ENCODE results near the gene CCR2.
"Not testable (repeated sequence)": the region's sequence is repeated elsewhere in the genome, so short reads cannot be mapped to it uniquely, and the experiment has no call there.

Gene CCR2

DNA sequence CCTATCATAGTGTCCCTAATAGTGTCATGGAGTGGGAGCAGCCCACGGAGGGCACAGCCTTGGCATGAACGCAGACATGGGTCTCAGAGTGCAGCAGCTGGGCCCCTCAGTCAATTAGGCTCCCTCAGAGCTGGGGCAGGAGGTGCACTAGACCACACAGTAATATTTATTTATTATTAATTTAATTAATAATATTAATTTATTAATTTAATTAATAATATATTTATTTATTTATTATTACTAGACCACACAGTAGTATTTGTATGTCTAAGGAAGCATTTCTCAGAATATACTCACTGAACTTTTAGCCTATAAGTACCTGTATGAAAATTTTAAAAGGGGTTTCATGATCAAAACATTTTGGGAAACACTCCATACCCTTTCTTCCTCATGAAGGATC is 47.7 kb downstream of the CCR2 start:
- H3K27ac Mint-ChIP-seq: no peak overlapping the region
- H3K36me3 Mint-ChIP-seq (ENCODE audit: low read depth): no peaks in the 10 kb centered on the region
- no peak overlapping the region for H3K4me3 Mint-ChIP-seq
- TF ChIP-seq, protein P1, sequence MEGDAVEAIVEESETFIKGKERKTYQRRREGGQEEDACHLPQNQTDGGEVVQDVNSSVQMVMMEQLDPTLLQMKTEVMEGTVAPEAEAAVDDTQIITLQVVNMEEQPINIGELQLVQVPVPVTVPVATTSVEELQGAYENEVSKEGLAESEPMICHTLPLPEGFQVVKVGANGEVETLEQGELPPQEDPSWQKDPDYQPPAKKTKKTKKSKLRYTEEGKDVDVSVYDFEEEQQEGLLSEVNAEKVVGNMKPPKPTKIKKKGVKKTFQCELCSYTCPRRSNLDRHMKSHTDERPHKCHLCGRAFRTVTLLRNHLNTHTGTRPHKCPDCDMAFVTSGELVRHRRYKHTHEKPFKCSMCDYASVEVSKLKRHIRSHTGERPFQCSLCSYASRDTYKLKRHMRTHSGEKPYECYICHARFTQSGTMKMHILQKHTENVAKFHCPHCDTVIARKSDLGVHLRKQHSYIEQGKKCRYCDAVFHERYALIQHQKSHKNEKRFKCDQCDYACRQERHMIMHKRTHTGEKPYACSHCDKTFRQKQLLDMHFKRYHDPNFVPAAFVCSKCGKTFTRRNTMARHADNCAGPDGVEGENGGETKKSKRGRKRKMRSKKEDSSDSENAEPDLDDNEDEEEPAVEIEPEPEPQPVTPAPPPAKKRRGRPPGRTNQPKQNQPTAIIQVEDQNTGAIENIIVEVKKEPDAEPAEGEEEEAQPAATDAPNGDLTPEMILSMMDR (IDR thresholded peaks at IDR 0.05; ENCODE audit: unreplicated experiment in 3 of 3): no peak
- H3K27me3 Mint-ChIP-seq (ENCODE audit: low read depth): peaks cover 43% of the 10 kb centered on the region
- H3K4me1 Mint-ChIP-seq: peaks cover 11% of the 10 kb centered on the region
- H3K9me3 Mint-ChIP-seq: peaks cover 4% of the 10 kb centered on the region

DNA sequence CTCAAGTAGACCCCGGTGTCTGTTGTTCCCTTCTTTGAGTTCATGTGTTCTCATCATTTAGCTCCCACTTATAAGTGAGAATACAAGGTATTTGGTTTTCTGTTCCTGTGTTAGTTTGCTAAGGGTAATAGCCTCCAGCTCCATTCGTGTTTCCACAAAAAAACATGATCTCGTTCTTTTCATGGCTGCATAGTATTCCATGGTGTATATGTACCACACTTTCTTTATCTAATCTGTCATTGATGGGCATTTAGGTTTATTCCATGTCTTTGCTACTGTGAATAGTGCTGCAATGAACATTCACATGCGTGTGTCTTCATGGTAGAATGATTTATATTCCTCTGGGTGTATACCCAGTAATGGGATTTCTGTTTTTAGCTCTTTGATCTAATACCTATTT is 49.0 kb downstream of the CCR2 start:
- H3K9me3 Mint-ChIP-seq; H3K27ac Mint-ChIP-seq; H3K36me3 Mint-ChIP-seq (ENCODE audit: low read depth); H3K4me3 Mint-ChIP-seq: not testable (repeated sequence)
- H3K4me1 Mint-ChIP-seq: peaks cover 25% of the 10 kb centered on the region
- peaks cover 43% of the 10 kb centered on the region for H3K27me3 Mint-ChIP-seq (ENCODE audit: low read depth)

DNA sequence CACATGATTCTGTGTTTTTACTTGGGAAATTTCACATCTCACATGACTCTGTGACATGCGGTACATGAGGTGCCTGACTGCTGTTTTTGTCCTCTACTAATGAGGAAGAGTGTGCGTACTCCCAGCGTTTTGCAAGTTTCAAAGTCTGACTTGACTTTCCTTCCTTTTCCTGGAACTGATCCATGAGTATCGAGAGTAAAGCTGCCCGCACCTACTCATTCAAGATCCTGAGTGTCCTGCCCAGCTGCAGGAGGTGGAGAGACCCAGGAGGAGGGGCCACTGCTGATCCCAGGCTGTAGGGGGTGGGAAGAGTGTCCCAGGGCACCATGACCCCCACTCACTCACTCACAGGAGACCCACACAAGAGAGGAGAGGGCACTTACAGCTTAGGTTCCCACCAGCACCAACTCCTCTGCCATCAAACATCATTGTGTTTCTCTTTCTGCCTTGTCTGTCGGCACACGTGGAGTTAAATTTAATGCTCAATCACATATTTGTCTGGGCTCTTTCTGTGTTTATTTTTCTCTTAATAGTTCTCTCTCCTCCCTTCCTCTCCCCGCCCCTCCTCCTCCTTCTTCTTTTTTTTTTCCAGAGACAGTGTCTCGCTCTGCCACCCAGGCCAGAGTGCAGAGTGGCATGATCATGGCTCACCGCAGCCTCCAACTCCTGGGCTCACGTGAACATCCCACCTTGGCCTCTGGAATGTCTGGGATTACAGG is 51.5 kb downstream of the CCR2 start:
- H3K4me3 Mint-ChIP-seq: peak overlapping the region in 1 of 3 experiments; percentile 11
- H3K27me3 Mint-ChIP-seq (ENCODE audit: low read depth): peaks cover 57% of the 10 kb centered on the region
- H3K27ac Mint-ChIP-seq: peak overlapping the region in 2 of 3 experiments; percentile 15 to 53
- TF ChIP-seq, protein P1 (IDR thresholded peaks at IDR 0.05; ENCODE audit: unreplicated experiment in 3 of 3): no peak
- H3K36me3 Mint-ChIP-seq (ENCODE audit: low read depth): no peaks in the 10 kb centered on the region
- no peaks in the 10 kb centered on the region for H3K9me3 Mint-ChIP-seq
- peaks cover 30% of the 10 kb centered on the region for H3K4me1 Mint-ChIP-seq

DNA sequence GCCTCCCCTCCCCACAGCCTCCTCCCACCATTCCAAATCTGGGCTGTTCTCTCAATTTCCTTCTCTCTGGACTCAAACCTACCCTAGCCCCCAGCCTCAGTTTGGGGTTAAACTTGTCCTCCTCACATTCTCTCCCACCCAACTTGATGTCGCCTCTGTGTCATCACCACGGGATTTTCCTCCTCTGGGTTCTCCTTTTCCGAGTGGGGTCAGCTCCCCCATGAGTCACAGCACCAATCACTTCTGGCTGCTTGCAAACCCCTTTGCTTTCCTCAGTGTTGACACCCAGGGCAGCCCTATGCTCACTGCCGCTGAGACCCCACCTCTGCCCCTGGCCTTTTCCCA is 52.5 kb downstream of the CCR2 start:
- TF ChIP-seq, protein P1 (IDR thresholded peaks at IDR 0.05; ENCODE audit: unreplicated experiment in 3 of 3): no peak
- H3K27me3 Mint-ChIP-seq (ENCODE audit: low read depth): peaks cover 57% of the 10 kb centered on the region

DNA sequence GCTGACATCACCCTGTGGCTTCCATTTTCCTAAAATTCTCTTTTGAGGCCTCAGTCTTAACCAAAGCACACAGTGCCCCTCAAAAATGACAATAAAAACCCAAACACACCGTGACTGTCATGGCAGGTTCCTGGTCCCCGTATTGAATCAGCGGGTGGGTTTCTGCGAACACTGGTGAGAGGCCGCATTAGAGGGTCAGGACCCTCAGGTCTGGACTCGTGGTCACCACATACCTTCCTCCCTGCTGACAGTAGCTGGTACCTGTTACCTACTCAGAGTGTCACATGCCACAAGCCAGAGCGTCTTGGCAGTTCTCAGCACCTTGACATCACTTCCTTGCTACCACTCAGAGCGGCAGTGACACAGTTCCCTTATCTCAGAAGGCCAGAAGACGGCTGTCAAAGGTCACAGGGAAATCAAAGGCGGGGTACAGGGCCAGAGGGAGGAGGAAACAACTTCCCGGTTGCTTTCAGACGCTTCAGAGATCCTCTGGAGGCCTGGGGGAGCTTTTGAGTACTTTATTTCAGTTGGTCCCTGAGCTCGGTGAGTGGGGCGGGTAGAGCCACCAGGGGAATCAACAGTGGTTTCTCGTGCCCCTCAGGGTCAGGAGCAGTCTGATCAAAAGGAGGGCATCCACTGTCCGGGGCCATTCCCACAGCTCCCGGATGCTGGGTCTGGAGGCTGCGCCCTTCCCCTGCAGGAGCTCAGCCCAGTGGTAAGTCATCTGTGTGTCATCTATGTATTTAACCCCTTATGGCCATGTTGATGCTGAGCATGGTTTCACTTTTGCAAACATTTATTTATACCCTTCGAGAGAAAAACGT is 53.1 kb downstream of the CCR2 start, which contains the start of the genes CCR5AS and CCRL2:
Gene CCR5AS (minus strand): TSS at position 279 of the 824 bp plus-strand sequence.
Gene CCRL2 (plus strand): TSS at position 472 of the 824 bp plus-strand sequence. CDS start 821 bp downstream, outside the sequence.
- Mint-ChIP-seq H3K4me3 (peak within 1 kb of the TSS in 2 of 3 experiments; percentile 28 to 60), H3K36me3 (ENCODE audit: low read depth) (no peaks in the 10 kb centered on the region), H3K27me3 (ENCODE audit: low read depth) (peaks cover 57% of the 10 kb centered on the region), H3K27ac (peak within 1 kb of the TSS in 2 of 3 experiments; percentile 27 to 40), H3K9me3 (no peaks in the 10 kb centered on the region), H3K4me1 (peaks cover 30% of the 10 kb centered on the region)
- TF ChIP-seq, protein P1 (IDR thresholded peaks at IDR 0.05; ENCODE audit: unreplicated experiment in 3 of 3): no peak

More for the DNA sequence above, 52.5 kb downstream of the CCR2 start:
- Mint-ChIP-seq H3K27ac (peak overlapping the region in 1 of 3 experiments; percentile 40), H3K4me3 (peak overlapping the region in 2 of 3 experiments; percentile 28 to 60), H3K36me3 (ENCODE audit: low read depth) (no peaks in the 10 kb centered on the region), H3K9me3 (no peaks in the 10 kb centered on the region), H3K4me1 (peaks cover 30% of the 10 kb centered on the region)

DNA sequence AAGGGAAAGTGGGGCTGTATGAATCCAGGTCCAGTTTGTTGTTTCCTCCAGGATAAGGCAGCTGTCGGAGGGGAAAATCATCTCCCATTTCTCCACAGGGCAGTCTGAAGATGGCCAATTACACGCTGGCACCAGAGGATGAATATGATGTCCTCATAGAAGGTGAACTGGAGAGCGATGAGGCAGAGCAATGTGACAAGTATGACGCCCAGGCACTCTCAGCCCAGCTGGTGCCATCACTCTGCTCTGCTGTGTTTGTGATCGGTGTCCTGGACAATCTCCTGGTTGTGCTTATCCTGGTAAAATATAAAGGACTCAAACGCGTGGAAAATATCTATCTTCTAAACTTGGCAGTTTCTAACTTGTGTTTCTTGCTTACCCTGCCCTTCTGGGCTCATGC is 54.1 kb downstream of the CCR2 start:
- H3K4me1 Mint-ChIP-seq: peaks cover 30% of the 10 kb centered on the region
- no peaks in the 10 kb centered on the region for H3K9me3 Mint-ChIP-seq
- no peak overlapping the region for H3K4me3 Mint-ChIP-seq
- peak overlapping the region in 2 of 3 experiments; percentile 27 to 39 for H3K27ac Mint-ChIP-seq
- TF ChIP-seq, protein P1 (IDR thresholded peaks at IDR 0.05; ENCODE audit: unreplicated experiment in 3 of 3): no peak
- H3K27me3 Mint-ChIP-seq (ENCODE audit: low read depth): peaks cover 63% of the 10 kb centered on the region
- no peaks in the 10 kb centered on the region for H3K36me3 Mint-ChIP-seq (ENCODE audit: low read depth)
